GM19043 (cell line): Measurements from ENCODE around the gene MMP8.

Experiments
- ATAC-seq: cut with Tn5 transposase; IDR thresholded peaks from one replicate; pipeline ENCODE4 v1.9.1; 2021; ENCODE audit warnings: low read depth; ENCODE audit not compliant: unreplicated experiment

Gene MMP8

DNA sequence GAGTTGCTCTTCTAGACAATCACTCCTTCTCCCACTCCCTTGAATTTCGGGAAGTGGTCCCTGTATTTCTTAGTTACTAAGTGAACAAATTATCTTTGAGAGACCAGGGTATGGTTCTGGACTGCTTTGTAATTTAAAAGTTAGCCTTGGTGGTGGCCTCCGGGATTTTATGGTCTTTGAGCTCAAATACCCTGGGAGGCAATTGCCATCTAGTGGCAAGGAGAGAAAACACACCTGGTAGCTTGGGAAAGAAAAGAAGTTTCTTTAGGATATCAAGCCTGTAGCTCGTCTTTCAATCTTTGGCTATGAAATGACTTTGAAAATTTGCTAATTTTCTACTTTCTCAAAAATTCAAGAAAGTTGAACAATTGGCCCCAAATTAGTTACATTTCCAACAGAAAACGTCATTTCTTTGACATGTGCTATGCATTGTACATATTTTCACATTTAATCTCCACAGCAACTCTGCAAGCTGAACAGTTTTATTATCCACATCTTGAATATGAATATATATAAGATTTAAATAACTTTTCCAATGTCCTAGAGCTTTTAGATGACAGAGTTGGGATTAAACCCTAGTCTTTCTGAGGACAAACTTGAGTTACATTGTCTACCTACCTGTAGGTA lies 58.3 kb downstream of the MMP8 start:
- ATAC-seq: peak; percentile 57

- no peak for ATAC-seq
Measured at GRCh38 chr11:102664001-102664752, 60.6 kb downstream of the MMP8 start.

DNA sequence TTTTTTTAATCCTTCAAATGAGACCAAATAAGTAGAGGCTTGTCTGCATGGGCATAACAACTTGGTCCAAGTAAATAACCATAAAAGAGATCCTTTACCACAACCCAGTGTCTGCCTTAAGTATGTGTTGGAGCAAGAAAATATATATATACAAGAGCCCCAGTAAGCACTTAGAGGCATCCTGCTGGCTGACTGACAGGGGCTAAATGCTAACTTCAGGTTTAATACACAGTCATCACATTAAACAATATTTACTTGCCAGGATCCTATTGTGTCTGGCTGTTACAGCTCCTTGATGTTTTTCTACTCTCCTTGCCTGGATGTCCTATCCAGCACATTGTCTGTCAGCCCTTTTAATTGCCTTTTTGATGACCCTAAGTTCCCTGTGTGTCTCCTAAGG lies 62.1 kb downstream of the MMP8 start:
- ATAC-seq: no peak
